ENCODE results near the gene CSNK1G3.

- TF ChIP-seq POLR2AphosphoS5 (IDR thresholded peaks at IDR 0.05; ENCODE audit: low read depth, low read length): no peak
- no peak for TF ChIP-seq TAF1 (IDR thresholded peaks at IDR 0.05; ENCODE audit: borderline replicate concordance, low read depth, low read length)
- TF ChIP-seq POLR2A (IDR thresholded peaks at IDR 0.05; ENCODE audit: low read depth, low read length): no peak
These were observed 21.0 kb upstream of the CSNK1G3 start for GRCh38 chr5:123490974-123491373.
